Loucy (cell line): ENCODE data around the gene ZIM2.

ENCODE experiments used
- CTCF ChIP-seq: fragments of 200-600 bp; sonication (generic); conservative IDR thresholded peaks from 2 replicates; pipeline ENCODE4 v1.5.1; 2014; ENCODE audit warnings: mild to moderate bottlenecking, antibody characterized with exemption, low read length
- EZH2phosphoT487 ChIP-seq: fragments of 200-600 bp; IDR thresholded peaks from 2 replicates; pipeline ENCODE4 v1.6.1; 2018; ENCODE audit warnings: antibody characterized with exemption, mild to moderate bottlenecking, moderate library complexity, borderline replicate concordance

GRCh38 chr19:56806639-56807038 is 33.9 kb downstream of the ZIM2 start:
- TF ChIP-seq CTCF = no peak
- TF ChIP-seq EZH2phosphoT487 = no peak
